ENCODE data around the gene PYCR2.
A peak's percentile ranks its signal among the peaks of the same experiment; 100 is the strongest.
"Not testable (repeated sequence)": the region's sequence is repeated elsewhere in the genome, so short reads cannot be mapped to it uniquely, and the experiment has no call there.

The PYCR2 gene

GRCh38 chr1:225923692-225924555, at the start of gene PYCR2:
TSS of gene PYCR2 (minus strand) at chr1:225924250. CDS start at chr1:225924110, 140 bp downstream.
- peak; percentile 92 for DNase-seq

- no peak for DNase-seq
Measured at GRCh38 chr1:225973158-225973557, 49.1 kb upstream of the PYCR2 start.

- no peak for DNase-seq
Measured at GRCh38 chr1:225972344-225973152, 48.5 kb upstream of the PYCR2 start.

GRCh38 chr1:225970592-225971157, 46.6 kb upstream of the PYCR2 start:
- not testable (repeated sequence) for DNase-seq

GRCh38 chr1:225969751-225970150, 45.7 kb upstream of the PYCR2 start:
- DNase-seq, result not testable (repeated sequence)

GRCh38 chr1:225965231-225965630, 41.2 kb upstream of the PYCR2 start:
- DNase-seq, result no peak

GRCh38 chr1:225963735-225964530, 39.9 kb upstream of the PYCR2 start:
- DNase-seq, result no peak

- DNase-seq, result peak; percentile 55
Measured at GRCh38 chr1:225962440-225962975, 38.5 kb upstream of the PYCR2 start.

- no peak for DNase-seq
Measured at GRCh38 chr1:225961659-225962439, 37.8 kb upstream of the PYCR2 start.

GRCh38 chr1:225958041-225958440, 34.0 kb upstream of the PYCR2 start:
- no peak for DNase-seq

GRCh38 chr1:225954753-225955152, 30.7 kb upstream of the PYCR2 start:
- DNase-seq, result no peak

- DNase-seq, result no peak
Measured at GRCh38 chr1:225953315-225953714, 29.3 kb upstream of the PYCR2 start.

GRCh38 chr1:225950905-225951497, 27.0 kb upstream of the PYCR2 start:
- DNase-seq, result no peak

- DNase-seq, result no peak
Measured at GRCh38 chr1:225949041-225949440, 25.0 kb upstream of the PYCR2 start.

- no peak for DNase-seq
Measured at GRCh38 chr1:225946803-225947202, 22.8 kb upstream of the PYCR2 start.

- no peak for DNase-seq
Measured at GRCh38 chr1:225946082-225946620, 22.1 kb upstream of the PYCR2 start.

GRCh38 chr1:225945564-225945963, 21.5 kb upstream of the PYCR2 start:
- DNase-seq, result no peak

GRCh38 chr1:225944951-225945350, 20.9 kb upstream of the PYCR2 start:
- no peak for DNase-seq

- no peak for DNase-seq
Measured at GRCh38 chr1:225944387-225944786, 20.3 kb upstream of the PYCR2 start.

- DNase-seq, result no peak
Measured at GRCh38 chr1:225943582-225943981, 19.5 kb upstream of the PYCR2 start.

GRCh38 chr1:225942574-225942973, 18.5 kb upstream of the PYCR2 start:
- no peak for DNase-seq
